ENCODE measurements around the gene ARFIP1.
"Not testable (repeated sequence)": the region's sequence is repeated elsewhere in the genome, so short reads cannot be mapped to it uniquely, and the experiment has no call there.

Gene ARFIP1

DNA sequence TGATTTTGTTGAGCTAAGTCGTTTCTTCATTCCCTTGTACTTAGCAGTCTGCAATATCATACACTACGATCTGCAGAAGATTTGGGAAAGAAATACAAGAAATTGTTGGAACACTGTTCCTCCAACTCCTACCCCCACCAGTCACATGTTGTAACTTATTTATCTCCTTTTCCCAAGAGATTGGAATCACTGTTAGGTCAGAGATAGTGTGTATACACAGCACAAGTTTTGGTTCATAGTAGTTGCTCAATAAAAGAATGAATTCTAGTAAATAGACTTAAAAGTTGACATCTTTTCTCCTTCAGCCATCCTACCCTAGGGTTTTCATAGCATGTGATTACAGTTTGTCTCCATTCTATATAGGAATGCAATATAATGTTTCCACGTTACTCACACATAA is 68.8 kb downstream of the ARFIP1 start:
- no peak for DNase-seq

DNA sequence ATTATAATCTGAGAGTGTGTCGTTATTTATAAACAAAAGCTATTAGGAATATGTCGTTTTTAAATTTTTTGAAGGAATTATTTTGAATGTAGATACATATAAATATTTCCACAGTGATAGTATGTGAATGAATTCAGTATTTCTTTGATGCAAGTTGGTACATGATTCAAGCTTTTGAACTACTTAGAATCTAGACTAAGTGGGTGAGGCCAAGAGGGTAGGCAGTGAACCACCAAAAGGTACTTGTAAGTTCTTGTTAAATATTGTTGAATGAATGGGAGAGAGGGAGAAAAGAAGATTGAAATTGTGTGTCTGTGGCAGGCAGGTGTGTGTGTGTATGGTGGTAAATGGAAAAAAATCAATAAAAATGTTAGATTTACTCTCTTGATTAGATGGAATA is 69.6 kb downstream of the ARFIP1 start:
- no peak for DNase-seq

DNA sequence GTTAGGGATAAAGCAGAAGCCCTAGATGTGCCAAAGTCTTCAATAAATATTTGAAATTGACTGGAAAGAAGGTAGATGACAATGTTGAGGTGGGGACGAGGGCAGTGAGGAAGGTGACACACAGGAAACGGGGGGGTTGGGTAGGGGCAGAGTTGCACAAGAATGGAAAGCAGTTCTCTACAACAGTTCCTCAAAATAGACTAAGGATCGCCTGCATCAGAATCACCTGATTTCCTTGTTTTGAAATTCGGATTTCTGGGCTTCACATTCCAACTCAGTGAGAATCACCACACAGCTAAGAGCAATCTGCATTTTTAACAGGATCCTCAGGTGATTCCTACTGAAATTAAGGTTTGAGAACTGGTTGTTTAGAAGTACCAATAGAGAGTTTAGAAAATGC is 70.6 kb downstream of the ARFIP1 start:
- DNase-seq = peak; percentile 3

- no peak for DNase-seq
Observed at GRCh38 chr4:152851226-152851625, 71.5 kb downstream of the ARFIP1 start.

- no peak for DNase-seq
Observed at GRCh38 chr4:152853293-152853692, 73.5 kb downstream of the ARFIP1 start.

DNA sequence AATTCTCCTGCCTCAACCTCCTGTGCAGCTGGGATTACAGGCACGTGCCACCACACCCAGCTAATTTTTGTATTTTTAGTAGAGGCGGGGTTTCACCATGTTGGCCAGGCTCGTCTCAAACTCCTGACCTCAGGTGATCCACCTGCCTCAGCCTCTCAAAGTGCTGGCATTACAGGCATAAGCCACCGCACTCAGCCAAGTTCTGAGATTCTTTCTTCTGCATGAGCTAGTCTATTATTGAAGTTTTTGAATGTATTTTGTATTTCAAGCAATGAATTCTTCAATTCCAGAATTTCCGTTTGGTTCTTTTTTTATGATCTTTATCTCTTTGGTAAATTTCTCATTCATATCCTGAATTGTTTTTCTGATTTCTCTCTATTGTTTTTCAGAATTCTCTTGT is 74.3 kb downstream of the ARFIP1 start:
- DNase-seq = not testable (repeated sequence)

GRCh38 chr4:152856960-152857359 is 77.2 kb downstream of the ARFIP1 start:
- no peak for DNase-seq

GRCh38 chr4:152858934-152859333 is 79.2 kb downstream of the ARFIP1 start:
- no peak for DNase-seq

DNA sequence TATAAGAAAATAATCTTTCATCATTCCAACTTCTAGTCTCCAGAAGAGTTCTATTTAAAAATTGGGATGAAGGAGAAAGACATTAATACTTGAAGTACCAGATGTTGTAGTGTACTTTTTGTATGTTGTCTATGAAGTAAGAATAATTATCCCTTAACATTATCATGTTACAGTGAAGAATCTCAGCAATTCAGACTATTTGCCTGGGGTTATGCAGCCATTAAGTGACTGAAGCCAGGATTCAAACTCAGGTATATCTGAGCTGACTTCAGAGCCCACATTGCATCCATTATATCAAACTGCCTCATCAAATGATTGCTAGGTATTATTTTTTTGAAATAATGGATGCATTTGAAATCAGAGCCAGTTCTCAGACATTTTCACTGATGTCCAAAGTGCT is 80.3 kb downstream of the ARFIP1 start:
- no peak for DNase-seq

- DNase-seq = no peak
Observed at GRCh38 chr4:152862608-152863007, 82.9 kb downstream of the ARFIP1 start.

GRCh38 chr4:152864361-152864760 is 84.6 kb downstream of the ARFIP1 start:
- no peak for DNase-seq

- not testable (repeated sequence) for DNase-seq
Observed at GRCh38 chr4:152866432-152866993, 86.8 kb downstream of the ARFIP1 start.

DNA sequence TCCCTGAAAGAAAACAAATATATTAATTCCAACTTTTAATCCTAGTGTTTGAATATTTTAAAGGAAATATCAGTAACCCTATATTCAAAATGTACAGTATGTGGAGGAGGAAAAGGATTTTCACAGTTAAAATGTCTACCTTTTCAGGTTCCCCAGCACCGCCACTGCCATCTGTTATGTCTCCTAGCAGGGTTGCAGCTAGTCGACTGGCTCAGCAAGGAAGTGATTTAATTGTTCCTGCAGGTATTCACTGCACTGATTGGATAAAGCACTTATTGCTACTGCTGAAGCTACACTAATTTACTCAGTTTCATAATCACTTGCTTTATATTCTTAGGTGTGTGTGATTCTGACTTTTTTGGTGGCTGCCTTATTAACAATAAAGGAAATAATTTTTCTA is 90.9 kb downstream of the ARFIP1 start:
- no peak for DNase-seq

DNA sequence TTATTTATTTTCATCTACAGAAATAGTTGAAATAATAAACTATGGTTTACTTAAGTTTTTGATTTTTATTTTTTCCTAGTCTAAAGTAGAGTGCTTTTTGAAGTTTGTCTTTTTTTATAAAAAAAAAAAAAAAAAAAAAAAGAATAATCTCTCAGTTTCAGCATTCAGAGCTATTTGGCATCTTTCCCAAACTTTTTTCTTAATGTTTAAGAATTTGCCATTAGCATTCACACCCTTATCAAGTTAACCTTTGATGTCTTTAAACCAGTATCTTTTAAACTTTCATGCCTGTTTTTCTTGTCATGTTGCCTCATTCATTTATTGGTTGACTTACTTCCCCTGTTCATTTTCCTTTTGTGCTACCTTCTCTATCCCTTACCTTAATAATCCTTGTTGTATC is 95.5 kb downstream of the ARFIP1 start:
- no peak for DNase-seq

DNA sequence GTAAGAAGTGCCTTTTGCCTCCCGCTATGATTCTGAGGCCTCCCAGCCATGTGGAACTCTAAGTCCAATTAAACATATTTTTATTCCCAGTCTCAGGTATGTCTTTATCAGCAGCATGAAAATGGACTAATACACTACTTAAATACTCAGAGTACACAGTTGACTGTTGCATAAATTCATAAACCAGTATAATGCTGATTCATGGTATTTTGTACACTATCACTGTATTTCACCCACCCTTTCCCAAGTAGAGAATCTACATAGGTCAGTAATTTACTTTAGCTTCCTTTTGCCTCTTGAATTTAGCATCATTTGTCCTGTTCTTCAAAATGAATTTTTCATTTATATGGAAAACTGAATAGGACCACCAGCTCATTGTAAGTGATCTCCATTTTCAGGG is 98.1 kb downstream of the ARFIP1 start:
- DNase-seq = no peak

DNA sequence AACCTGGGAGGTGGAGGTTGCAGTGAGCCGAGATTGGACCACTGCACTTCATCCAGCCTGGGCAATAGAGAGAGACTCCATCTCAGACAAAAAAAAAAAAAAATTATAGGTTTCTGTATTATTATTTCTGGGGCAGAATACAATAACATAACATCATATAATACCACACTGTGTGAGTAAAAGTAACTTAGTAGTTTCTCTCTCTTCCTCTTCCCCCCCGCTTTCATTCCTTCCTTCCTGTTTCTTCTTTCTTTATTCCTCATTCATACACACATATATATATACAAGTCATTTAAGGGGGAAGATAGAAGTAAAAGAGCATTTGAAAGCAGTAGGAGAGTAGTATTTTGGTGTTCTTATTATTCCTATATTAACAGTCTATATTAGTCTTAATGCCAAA is 100.5 kb downstream of the ARFIP1 start:
- no peak for DNase-seq

DNA sequence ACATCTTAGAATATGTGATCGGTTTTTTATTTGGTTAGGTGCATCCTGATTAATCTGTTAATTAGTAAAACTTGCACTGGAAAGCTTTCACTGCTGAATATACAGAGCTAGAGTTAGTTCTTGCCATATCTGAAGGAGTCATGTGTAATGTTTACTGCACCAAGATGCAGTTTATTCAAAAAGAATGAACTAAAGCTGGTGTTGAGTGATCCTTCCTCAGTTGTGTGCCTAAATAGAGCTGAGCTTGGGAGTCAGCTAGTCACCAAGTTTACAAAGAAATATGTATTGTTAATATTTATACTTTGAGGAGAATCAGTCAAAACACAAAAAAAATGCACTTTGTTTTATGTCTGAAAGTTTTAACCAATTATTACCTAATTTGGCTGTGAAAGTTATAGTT is 102.2 kb downstream of the ARFIP1 start:
- no peak for DNase-seq

GRCh38 chr4:152885185-152885584 is 105.4 kb downstream of the ARFIP1 start:
- DNase-seq = no peak

DNA sequence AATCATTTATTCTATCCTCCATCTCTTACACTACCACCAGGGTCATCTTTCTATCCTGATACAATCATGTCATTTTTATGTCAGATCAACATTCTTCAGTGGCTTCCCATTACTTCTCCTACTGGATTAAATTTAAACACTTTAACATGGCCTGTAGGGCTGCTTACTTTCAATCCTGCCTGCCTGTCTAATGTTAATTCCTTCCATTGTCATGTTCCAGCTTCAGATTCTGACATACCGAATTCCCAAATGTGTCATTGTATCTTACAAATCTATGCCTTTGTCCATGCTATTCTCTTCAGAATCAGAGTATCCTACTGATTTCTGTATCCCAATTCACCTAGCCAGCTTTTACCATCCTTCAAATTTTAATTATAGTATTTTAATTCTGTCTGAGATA is 106.4 kb downstream of the ARFIP1 start:
- no peak for DNase-seq

DNA sequence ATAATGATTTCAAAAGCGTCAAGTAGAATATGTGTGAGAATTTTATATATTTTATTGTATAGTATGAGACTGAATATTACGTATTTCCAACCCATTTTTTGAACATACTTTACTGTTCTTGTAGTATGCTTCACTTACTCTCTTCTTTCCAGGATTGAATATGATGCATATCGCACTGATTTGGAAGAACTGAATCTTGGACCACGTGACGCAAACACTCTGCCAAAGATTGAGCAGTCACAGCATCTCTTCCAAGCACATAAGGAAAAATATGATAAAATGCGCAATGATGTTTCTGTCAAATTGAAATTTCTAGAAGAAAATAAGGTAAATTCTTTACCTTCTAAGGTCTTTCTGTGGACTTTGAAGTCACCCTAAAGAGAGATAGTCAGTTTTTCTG is 108.2 kb downstream of the ARFIP1 start:
- DNase-seq = no peak

DNA sequence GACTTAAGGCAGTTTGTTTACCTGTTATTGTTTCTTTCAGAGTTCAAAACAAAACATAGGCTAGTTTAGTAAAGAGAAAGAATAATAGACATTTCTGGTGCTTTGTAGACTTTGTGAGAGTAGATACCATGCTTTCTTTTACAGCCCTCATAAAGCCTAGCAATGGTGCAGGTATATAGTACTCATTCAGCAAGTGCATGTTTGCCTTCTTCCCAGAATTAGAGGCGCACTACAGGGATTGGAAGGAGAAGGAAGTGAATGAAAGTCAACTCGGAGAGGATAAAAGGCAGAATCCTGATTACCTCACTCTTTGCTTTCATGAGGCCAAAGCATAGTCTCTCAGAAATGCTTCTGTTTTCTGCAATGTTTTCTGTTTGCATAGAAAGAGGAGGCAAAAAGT is 113.2 kb downstream of the ARFIP1 start:
- DNase-seq = no peak

DNA sequence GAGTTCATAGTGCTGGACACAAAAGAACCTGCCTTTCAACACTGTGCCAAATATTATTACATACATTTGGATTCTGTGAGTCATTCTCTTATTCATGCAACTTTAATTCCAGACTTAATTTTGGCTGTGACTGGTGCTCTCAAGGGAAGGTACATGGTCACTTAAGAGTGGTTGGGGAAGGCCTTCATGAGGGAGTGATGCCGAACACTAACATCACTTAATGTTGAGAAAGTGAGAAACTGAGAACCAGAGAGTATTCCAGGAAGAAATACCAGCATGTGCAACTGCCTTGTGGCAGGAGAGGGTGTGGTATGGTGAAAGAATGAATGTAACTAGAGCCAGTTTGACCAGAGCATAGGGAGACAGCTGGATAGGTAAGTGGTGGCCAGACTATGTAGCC is 114.9 kb downstream of the ARFIP1 start:
- DNase-seq = no peak

DNA sequence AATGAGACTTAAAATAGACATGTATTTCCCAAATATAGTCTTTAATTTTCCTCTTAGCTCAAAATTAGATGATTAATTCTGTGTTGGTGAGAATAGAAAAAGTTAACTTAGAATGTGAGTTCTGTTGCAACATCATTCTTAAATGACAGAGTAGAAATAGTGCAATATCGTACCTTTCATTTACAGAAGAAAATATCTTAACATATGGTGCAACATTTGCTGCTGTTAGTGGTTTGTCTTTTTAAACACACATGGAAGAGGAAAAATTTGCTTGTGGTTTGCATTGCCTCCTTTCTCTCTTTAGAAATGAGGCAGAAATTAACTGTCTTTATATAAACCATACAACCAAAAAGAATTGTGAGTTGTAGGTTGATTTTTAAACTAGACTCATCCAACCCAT is 117.1 kb downstream of the ARFIP1 start:
- DNase-seq = no peak

GRCh38 chr4:152898133-152898532 is 118.4 kb downstream of the ARFIP1 start:
- DNase-seq = not testable (repeated sequence)

- DNase-seq = no peak
Observed at GRCh38 chr4:152898606-152899005, 118.9 kb downstream of the ARFIP1 start.

- no peak for DNase-seq
Observed at GRCh38 chr4:152900395-152900794, 120.6 kb downstream of the ARFIP1 start.

Measured in stimulated activated naive CD4-positive, alpha-beta T cell treated with Interleukin-2 at 50 U/mL for 16 hours (primary cell).